Testis (tissue), 2 donors: ENCODE data around the gene SLC2A5.

Source experiments
- POLR2A ChIP-seq: fragments of 450-650 bp; IDR thresholded peaks from one replicate; pipeline ENCODE4 v1.6.1; 2017; ENCODE audit warnings: antibody characterized with exemption, mild to moderate bottlenecking, moderate library complexity
- TF ChIP-seq, protein P1 (sequence below), 3 experiments: fragments of 450-650 bp in 2 of 3; fragments of 200-600 bp in 1 of 3; sonication (generic) in 1 of 3; IDR thresholded peaks; one replicate each; pipeline ENCODE4 v1.5.1; 2016 to 2019; ENCODE audit warnings: antibody characterized with exemption in 3 of 3, mild to moderate bottlenecking in 2 of 3, moderate library complexity in 1 of 3

DNA sequence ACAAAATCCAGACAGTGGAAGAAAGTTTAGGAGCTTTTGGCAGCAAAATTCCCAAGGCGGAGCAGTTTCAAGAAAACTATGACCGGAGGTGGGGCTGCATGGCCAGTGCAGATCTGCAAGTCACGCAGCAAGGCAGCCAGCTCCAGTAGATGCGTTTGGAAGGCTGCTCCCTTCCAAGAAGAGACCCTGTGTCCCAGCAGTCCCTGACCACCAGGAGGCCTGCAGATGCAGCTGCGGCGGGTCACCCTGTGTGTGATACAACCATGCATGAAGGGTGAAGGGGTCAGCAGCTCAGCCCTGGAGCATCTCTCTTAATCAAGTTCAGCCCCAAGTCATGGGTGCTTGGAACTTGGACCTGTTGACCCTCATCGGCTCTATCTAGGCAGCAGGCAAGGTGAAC, 30.1 kb upstream of the SLC2A5 start:
- TF ChIP-seq, protein P1, sequence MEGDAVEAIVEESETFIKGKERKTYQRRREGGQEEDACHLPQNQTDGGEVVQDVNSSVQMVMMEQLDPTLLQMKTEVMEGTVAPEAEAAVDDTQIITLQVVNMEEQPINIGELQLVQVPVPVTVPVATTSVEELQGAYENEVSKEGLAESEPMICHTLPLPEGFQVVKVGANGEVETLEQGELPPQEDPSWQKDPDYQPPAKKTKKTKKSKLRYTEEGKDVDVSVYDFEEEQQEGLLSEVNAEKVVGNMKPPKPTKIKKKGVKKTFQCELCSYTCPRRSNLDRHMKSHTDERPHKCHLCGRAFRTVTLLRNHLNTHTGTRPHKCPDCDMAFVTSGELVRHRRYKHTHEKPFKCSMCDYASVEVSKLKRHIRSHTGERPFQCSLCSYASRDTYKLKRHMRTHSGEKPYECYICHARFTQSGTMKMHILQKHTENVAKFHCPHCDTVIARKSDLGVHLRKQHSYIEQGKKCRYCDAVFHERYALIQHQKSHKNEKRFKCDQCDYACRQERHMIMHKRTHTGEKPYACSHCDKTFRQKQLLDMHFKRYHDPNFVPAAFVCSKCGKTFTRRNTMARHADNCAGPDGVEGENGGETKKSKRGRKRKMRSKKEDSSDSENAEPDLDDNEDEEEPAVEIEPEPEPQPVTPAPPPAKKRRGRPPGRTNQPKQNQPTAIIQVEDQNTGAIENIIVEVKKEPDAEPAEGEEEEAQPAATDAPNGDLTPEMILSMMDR (IDR thresholded peaks at IDR 0.05), result no peak
- TF ChIP-seq POLR2A, result no peak
